Ascending aorta (tissue), 2 donors: Measurements from ENCODE around the gene SEMA3E. TPM values are rescaled to one million over a fixed set of nuclear protein-coding genes. Genes with fewer than 3 reads are reported as not detected.

Source experiments
- DNase-seq, 2 donors: peaks; one replicate each; pipeline ENCODE4 v3.0.0-alpha.2; 2019; ENCODE audit warnings: low spot score in 2 of 2
- H3K27ac ChIP-seq, 2 donors: fragments of 200-600 bp; sonication (generic); one replicate each; pipeline ENCODE4 v1.5.1; 2016 to 2017; ENCODE audit warnings: mild to moderate bottlenecking in 1 of 2
- H3K27me3 ChIP-seq: fragments of 200-600 bp; sonication (generic); one replicate; pipeline ENCODE4 v1.5.1; 2017
- H3K36me3 ChIP-seq, 2 donors: fragments of 200-600 bp; sonication (generic); one replicate each; pipeline ENCODE4 v1.5.1; 2016
- H3K4me1 ChIP-seq, 2 donors: fragments of 200-600 bp; sonication (generic); one replicate each; pipeline ENCODE4 v1.5.1; 2016 to 2017; ENCODE audit warnings: mild to moderate bottlenecking in 1 of 2
- H3K4me3 ChIP-seq, 2 donors: fragments of 200-600 bp; sonication (generic); one replicate each; pipeline ENCODE4 v1.5.1; 2016 to 2017; ENCODE audit warnings: mild to moderate bottlenecking in 1 of 2
- H3K9me3 ChIP-seq, 2 donors: fragments of 200-600 bp; sonication (generic); one replicate each; pipeline ENCODE4 v1.5.1; 2016
- CTCF ChIP-seq, 3 experiments: fragments of 200-600 bp in 2 of 3; fragments of 450-650 bp in 1 of 3; sonication (generic) in 2 of 3; IDR thresholded peaks; one replicate each; pipeline ENCODE4 v1.5.1; 2016 to 2019; ENCODE audit warnings: antibody characterized with exemption in 3 of 3, mild to moderate bottlenecking in 1 of 3, moderate library complexity in 1 of 3
- intact Hi-C: fragments of 100-400 bp; cut with DNase I; formaldehyde crosslinking; loops from one replicate; pipeline ENCODE4 v1.15.1; 2023
- total RNA-seq: library from RNA; depleted of rRNA; stranded (reverse); fragments of >200 nt; gene quantifications from one replicate; pipeline ENCODE4 v1.1.0, GENCODE V29; 2016

The SEMA3E gene
- total RNA-seq, 1 donor from 2014 or later, result 4.3 TPM

GRCh38 chr7:83640731-83641537 lies 8.0 kb downstream of the SEMA3E start:
- Histone ChIP-seq H3K4me3 (no peak overlapping the region), H3K9me3 (no peaks in the 10 kb centered on the region), H3K36me3 (no peaks in the 10 kb centered on the region), H3K27ac (no peak overlapping the region), H3K4me1 (no peaks in the 10 kb centered on the region), H3K27me3 (no peaks in the 10 kb centered on the region)
- no peak for TF ChIP-seq CTCF (IDR thresholded peaks at IDR 0.05)
- intact Hi-C loops, result no loop called here
- no peak for DNase-seq

GRCh38 chr7:83640240-83640639 lies 8.7 kb downstream of the SEMA3E start:
- intact Hi-C loops, result no loop called here
- Histone ChIP-seq H3K4me3 (no peak overlapping the region), H3K36me3 (no peaks in the 10 kb centered on the region), H3K4me1 (no peaks in the 10 kb centered on the region), H3K27me3 (no peaks in the 10 kb centered on the region), H3K27ac (no peak overlapping the region), H3K9me3 (no peaks in the 10 kb centered on the region)
- TF ChIP-seq CTCF (IDR thresholded peaks at IDR 0.05), result no peak
- no peak for DNase-seq

GRCh38 chr7:83633516-83633915 lies 15.4 kb downstream of the SEMA3E start:
- H3K4me3 ChIP-seq, result no peak overlapping the region
- no peak overlapping the region for H3K27ac ChIP-seq
- no peaks in the 10 kb centered on the region for H3K36me3 ChIP-seq
- H3K27me3 ChIP-seq, result no peaks in the 10 kb centered on the region
- no peaks in the 10 kb centered on the region for H3K9me3 ChIP-seq
- DNase-seq, result no peak
- intact Hi-C loops, result no loop called here
- H3K4me1 ChIP-seq, result no peaks in the 10 kb centered on the region
- TF ChIP-seq CTCF (IDR thresholded peaks at IDR 0.05), result no peak

GRCh38 chr7:83629117-83629880 lies 19.6 kb downstream of the SEMA3E start:
- H3K9me3 ChIP-seq, result no peaks in the 10 kb centered on the region
- H3K36me3 ChIP-seq, result no peaks in the 10 kb centered on the region
- no peaks in the 10 kb centered on the region for H3K27me3 ChIP-seq
- no peak for TF ChIP-seq CTCF (IDR thresholded peaks at IDR 0.05)
- no peaks in the 10 kb centered on the region for H3K4me1 ChIP-seq
- DNase-seq, result no peak
- no peak overlapping the region for H3K27ac ChIP-seq
- intact Hi-C loops, result no loop called here
- H3K4me3 ChIP-seq, result no peak overlapping the region

- no peak overlapping the region for H3K4me3 ChIP-seq
- no peak overlapping the region for H3K27ac ChIP-seq
- no peaks in the 10 kb centered on the region for H3K27me3 ChIP-seq
- intact Hi-C loops, result no loop called here
- DNase-seq, result no peak
- no peak for TF ChIP-seq CTCF (IDR thresholded peaks at IDR 0.05)
- no peaks in the 10 kb centered on the region for H3K4me1 ChIP-seq
- H3K9me3 ChIP-seq, result no peaks in the 10 kb centered on the region
- H3K36me3 ChIP-seq, result no peaks in the 10 kb centered on the region
These were observed 31.1 kb downstream of the SEMA3E start for GRCh38 chr7:83617858-83618257.
